IPS-11a (cell line): ENCODE results near the gene SP3.

Experiments
- H3K4me3 ChIP-seq: one replicate; pipeline ENCODE4 v1.5.1; 2013; ENCODE audit warnings: low read depth, low read length, control low read depth

SP3 gene

GRCh38 chr2:173969886-173970285, 4.7 kb upstream of the SP3 start:
- H3K4me3 ChIP-seq, result no peak overlapping the region

GRCh38 chr2:173968551-173968950, 3.4 kb upstream of the SP3 start:
- no peak overlapping the region for H3K4me3 ChIP-seq

- H3K4me3 ChIP-seq, result peak overlapping the region; percentile 90
Measured at GRCh38 chr2:173966274-173967098, 1.3 kb upstream of the SP3 start.

GRCh38 chr2:173964565-173965371, 405 bp downstream of the SP3 start:
- H3K4me3 ChIP-seq, result peak overlapping the region; percentile 90

GRCh38 chr2:173963817-173964564, 1.2 kb downstream of the SP3 start:
- peak overlapping the region; percentile 80 for H3K4me3 ChIP-seq

- peak overlapping the region; percentile 80 for H3K4me3 ChIP-seq
Measured at GRCh38 chr2:173963323-173963816, 1.8 kb downstream of the SP3 start.

GRCh38 chr2:173962583-173963110, 2.5 kb downstream of the SP3 start:
- H3K4me3 ChIP-seq, result peak overlapping the region; percentile 80

- peak overlapping the region; percentile 80 for H3K4me3 ChIP-seq
Measured at GRCh38 chr2:173962031-173962430, 3.1 kb downstream of the SP3 start.

- no peak overlapping the region for H3K4me3 ChIP-seq
Measured at GRCh38 chr2:173961346-173961705, 3.8 kb downstream of the SP3 start.

- H3K4me3 ChIP-seq, result no peak overlapping the region
Measured at GRCh38 chr2:173959909-173960308, 5.3 kb downstream of the SP3 start.

- H3K4me3 ChIP-seq, result no peak overlapping the region
Measured at GRCh38 chr2:173959358-173959884, 5.8 kb downstream of the SP3 start.

- no peak overlapping the region for H3K4me3 ChIP-seq
Measured at GRCh38 chr2:173958198-173958846, 6.9 kb downstream of the SP3 start.

GRCh38 chr2:173957517-173957916, 7.7 kb downstream of the SP3 start:
- no peak overlapping the region for H3K4me3 ChIP-seq

GRCh38 chr2:173956454-173956853, 8.7 kb downstream of the SP3 start:
- no peak overlapping the region for H3K4me3 ChIP-seq

GRCh38 chr2:173955867-173956266, 9.3 kb downstream of the SP3 start:
- H3K4me3 ChIP-seq, result no peak overlapping the region

GRCh38 chr2:173955004-173955403, 10.2 kb downstream of the SP3 start:
- no peak overlapping the region for H3K4me3 ChIP-seq

- no peak overlapping the region for H3K4me3 ChIP-seq
Measured at GRCh38 chr2:173953047-173953424, 12.1 kb downstream of the SP3 start.

- no peak overlapping the region for H3K4me3 ChIP-seq
Measured at GRCh38 chr2:173952267-173953046, 12.7 kb downstream of the SP3 start.

GRCh38 chr2:173948842-173949241, 16.3 kb downstream of the SP3 start:
- no peak overlapping the region for H3K4me3 ChIP-seq

- H3K4me3 ChIP-seq, result no peak overlapping the region
Measured at GRCh38 chr2:173948198-173948597, 17.0 kb downstream of the SP3 start.
